H1 (cell line): Measurements from ENCODE around the gene DCP1B. TPM values are rescaled to one million over a fixed set of nuclear protein-coding genes. Genes with fewer than 3 reads are reported as not detected.

Experiments
- EZH2 ChIP-seq: fragments of 200-600 bp; sonication (generic); IDR thresholded peaks from 2 replicates; pipeline ENCODE4 v1.7.1; 2012; ENCODE audit warnings: low read depth, mild to moderate bottlenecking, moderate library complexity, low read length, inconsistent platforms; ENCODE audit not compliant: severe bottlenecking
- GTF2F1 ChIP-seq: IDR thresholded peaks from 2 replicates; pipeline ENCODE4 v1.6.1; 2012; ENCODE audit warnings: low read depth, low read length, improper control_type of control experiment, borderline replicate concordance
- KDM1A ChIP-seq: fragments of 200-600, 300-600 bp; sonication (generic); IDR thresholded peaks from 2 replicates; pipeline ENCODE4 v1.7.1; 2016; ENCODE audit warnings: mild to moderate bottlenecking, low read length, borderline replicate concordance
- SUZ12 ChIP-seq: fragments of 200-600 bp; sonication (generic); IDR thresholded peaks from 2 replicates; pipeline ENCODE4 v1.6.1; 2012; ENCODE audit warnings: mild to moderate bottlenecking, inconsistent platforms, low read length, moderate library complexity, mixed read lengths
- TAF1 ChIP-seq: IDR thresholded peaks from 2 replicates; pipeline ENCODE4 v1.6.1; 2011; ENCODE audit warnings: mild to moderate bottlenecking, low read depth, low read length
- TCF12 ChIP-seq: IDR thresholded peaks from 2 replicates; pipeline ENCODE4 v1.6.1; 2011; ENCODE audit warnings: low read depth, mild to moderate bottlenecking, low read length
- polyA plus RNA-seq, 7 experiments: library from polyadenylated mRNA; depleted of rRNA in 3 of 7; stranded (reverse) in 5 of 7; unstranded in 2 of 7; fragments of >200 nt in 5 of 7; fragments of 200-250 nt in 2 of 7; gene quantifications; 1 replicate in 5 of 7; 2 replicates in 1 of 7; 4 replicates in 1 of 7; pipeline versions ENCODE4 v1.2.1 to v1.2.3, GENCODE V29; 2011 to 2013; ENCODE audit warnings: missing spikeins in 2 of 7, mixed read lengths in 2 of 7
- total RNA-seq: library from RNA; stranded (reverse); fragmentation: NEBNext Ultra II Directional; extraction: Animal tissue kit (Norgen Biotek cat#: 25700); gene quantifications from 2 replicates; pipeline ENCODE4 v1.2.1, GENCODE V29; 2021
- TF ChIP-seq, protein P1 (sequence below): IDR thresholded peaks from 2 replicates; pipeline ENCODE4 v1.6.1; 2012; ENCODE audit warnings: low read length, inconsistent platforms

DCP1B gene
- total and polyA plus RNA-seq, 2 of the 8 experiments (the other 6 are each of a cell fraction or from before 2014, with no cell fraction given), result 14.8 to 29.0 TPM

GRCh38 chr12:1927051-1927680, 77.1 kb downstream of the DCP1B start (continued):
- TF ChIP-seq, protein P1, sequence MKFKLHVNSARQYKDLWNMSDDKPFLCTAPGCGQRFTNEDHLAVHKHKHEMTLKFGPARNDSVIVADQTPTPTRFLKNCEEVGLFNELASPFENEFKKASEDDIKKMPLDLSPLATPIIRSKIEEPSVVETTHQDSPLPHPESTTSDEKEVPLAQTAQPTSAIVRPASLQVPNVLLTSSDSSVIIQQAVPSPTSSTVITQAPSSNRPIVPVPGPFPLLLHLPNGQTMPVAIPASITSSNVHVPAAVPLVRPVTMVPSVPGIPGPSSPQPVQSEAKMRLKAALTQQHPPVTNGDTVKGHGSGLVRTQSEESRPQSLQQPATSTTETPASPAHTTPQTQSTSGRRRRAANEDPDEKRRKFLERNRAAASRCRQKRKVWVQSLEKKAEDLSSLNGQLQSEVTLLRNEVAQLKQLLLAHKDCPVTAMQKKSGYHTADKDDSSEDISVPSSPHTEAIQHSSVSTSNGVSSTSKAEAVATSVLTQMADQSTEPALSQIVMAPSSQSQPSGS, result no peak
- TF ChIP-seq SUZ12, result no peak
- TF ChIP-seq TCF12, result no peak
- no peak for TF ChIP-seq GTF2F1
- TF ChIP-seq EZH2, result no peak
- TF ChIP-seq TAF1, result no peak
- no peak for TF ChIP-seq KDM1A
